Measurements from ENCODE around the gene KCNAB2. TPM values are rescaled to one million over a fixed set of nuclear protein-coding genes. Genes with fewer than 3 reads are reported as not detected.

KCNAB2 gene
- total RNA-seq, 3 donors from 2014 or later = 199 to 230 (median 202) TPM

DNA sequence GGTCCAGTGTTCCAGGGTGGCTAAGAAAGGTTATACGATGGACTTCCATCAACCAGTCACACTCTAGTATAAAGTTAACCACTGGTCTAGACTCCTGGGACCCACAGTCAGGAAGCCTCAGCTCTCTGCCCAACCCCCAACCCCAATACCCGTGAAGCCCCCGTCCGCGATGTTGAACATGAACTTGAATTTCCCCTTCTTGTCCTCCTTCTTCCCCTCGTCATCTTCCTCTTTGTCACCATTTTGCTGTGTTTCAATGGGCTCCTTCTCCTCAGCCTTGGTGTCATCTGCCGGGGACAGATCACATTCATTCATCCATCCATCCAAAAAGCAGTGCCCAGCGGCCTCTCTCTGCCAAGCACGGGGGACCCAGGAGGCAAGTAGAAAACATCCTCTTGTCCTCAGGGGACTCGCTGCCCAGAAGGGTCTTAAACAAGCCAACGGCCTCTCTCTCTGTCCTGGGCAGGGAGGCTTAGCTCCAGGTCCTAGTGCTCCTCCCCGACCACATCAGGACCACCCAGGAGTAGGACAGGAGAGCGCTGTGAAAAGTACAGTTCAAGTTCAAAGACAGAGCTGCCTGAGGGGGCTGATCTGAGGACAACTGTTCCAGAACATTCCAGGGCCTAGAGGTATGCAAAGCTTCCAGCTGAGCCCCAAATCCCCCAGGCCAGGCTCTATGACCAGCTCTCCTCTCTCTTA lies 66.5 kb downstream of the KCNAB2 start:
- Mint-ChIP-seq H3K36me3 (ENCODE audit: insufficient read depth) (no peaks in the 10 kb centered on the region), H3K4me1 (ENCODE audit: low read depth) (no peaks in the 10 kb centered on the region), H3K27me3 (ENCODE audit: low read depth) (peaks cover 10% of the 10 kb centered on the region), H3K9me3 (peaks cover 6% of the 10 kb centered on the region), H3K4me3 (no peak overlapping the region)
- ATAC-seq (no peak), DNase-seq (no peak)

DNA sequence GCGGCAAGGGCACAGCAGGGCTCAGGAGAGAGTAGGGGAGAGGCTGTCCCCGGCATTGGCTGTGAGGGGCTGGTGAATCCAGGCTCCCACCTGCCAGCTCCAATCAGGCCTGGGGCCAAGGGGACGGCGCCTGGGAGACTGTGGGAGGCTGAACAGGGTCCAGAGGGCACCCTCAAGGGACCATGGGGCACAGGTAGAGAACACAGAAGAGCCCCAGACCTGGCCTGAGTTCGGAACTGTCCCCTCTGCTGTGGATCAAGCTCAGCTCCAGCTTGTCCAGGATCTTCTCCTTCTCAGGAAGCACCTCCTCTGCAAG lies 67.0 kb downstream of the KCNAB2 start:
- H3K4me1 Mint-ChIP-seq (ENCODE audit: low read depth) = no peaks in the 10 kb centered on the region
- DNase-seq (no peak), ATAC-seq (no peak)
- no peak overlapping the region for H3K4me3 Mint-ChIP-seq
- H3K9me3 Mint-ChIP-seq = peaks cover 8% of the 10 kb centered on the region
- H3K36me3 Mint-ChIP-seq (ENCODE audit: insufficient read depth) = no peaks in the 10 kb centered on the region
- peaks cover 10% of the 10 kb centered on the region for H3K27me3 Mint-ChIP-seq (ENCODE audit: low read depth)

DNA sequence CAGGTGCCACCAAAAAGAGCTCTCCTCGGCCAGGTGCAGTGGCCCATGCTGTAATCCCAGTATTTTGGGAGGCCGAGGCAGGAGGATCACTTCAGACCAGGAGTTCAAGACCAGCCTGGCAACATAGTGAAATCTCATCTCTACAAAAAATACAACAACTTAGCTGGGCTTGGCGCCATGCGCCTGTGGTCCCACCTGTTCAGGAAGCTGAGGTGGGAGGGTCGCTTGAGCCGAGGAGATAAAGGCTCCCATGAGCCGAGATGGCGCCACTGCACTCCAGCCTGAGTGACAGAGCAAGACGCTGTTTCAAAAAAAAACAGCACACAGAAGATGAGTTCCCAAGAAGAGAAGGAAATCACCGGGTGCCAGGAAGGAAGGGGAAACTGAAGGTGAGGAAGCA lies 67.4 kb downstream of the KCNAB2 start:
- Mint-ChIP-seq H3K27me3 (ENCODE audit: low read depth) (peaks cover 10% of the 10 kb centered on the region), H3K36me3 (ENCODE audit: insufficient read depth) (no peaks in the 10 kb centered on the region), H3K9me3 (peaks cover 10% of the 10 kb centered on the region), H3K4me1 (ENCODE audit: low read depth) (no peaks in the 10 kb centered on the region), H3K4me3 (no peak overlapping the region)
- no peak for DNase-seq
- no peak for ATAC-seq

DNA sequence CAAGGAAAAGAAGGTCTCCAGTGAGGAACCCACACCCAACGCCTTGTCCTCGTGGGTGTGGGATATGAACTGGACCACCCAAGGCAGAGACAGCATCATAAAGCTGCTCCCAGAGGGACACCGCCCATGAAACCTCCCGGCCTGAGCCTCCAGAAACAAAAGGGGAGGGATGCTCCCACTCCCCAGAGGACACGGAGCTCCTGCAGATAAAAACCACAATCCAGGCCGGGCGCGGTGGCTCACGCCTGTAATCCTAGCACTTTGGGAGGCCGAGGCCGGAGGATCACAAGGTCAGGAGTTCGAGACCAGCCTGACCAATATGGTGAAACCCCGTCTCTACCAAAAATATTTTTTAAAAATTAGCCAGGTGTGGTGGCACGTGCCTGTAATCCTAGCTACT lies 68.1 kb downstream of the KCNAB2 start:
- ATAC-seq (no peak), DNase-seq (no peak)
- Mint-ChIP-seq H3K9me3 (peaks cover 10% of the 10 kb centered on the region), H3K4me1 (ENCODE audit: low read depth) (no peaks in the 10 kb centered on the region), H3K4me3 (no peak overlapping the region), H3K27me3 (ENCODE audit: low read depth) (peaks cover 6% of the 10 kb centered on the region), H3K36me3 (ENCODE audit: insufficient read depth) (no peaks in the 10 kb centered on the region)

DNA sequence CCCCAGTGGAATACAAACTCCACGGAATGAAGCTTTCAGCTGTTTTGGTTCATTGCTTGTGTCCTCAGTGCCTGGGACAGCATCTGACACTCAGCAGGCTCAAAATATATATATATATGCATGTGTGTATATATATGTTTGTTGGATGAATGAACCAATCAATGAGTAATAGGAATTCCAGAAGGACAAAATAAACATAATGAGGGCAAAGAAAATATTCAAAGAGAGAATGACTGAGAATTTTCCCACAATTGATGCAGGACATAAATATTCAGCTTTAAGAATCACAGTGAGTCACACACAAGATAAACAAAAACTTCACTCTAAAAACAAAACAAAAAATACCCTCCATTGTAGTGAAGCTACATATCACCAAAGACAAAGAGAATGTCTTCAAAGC lies 70.4 kb downstream of the KCNAB2 start:
- H3K4me1 Mint-ChIP-seq (ENCODE audit: low read depth) = no peaks in the 10 kb centered on the region
- DNase-seq = no peak
- H3K4me3 Mint-ChIP-seq = no peak overlapping the region
- H3K27me3 Mint-ChIP-seq (ENCODE audit: low read depth) = peaks cover 4% of the 10 kb centered on the region
- ATAC-seq = no peak
- H3K9me3 Mint-ChIP-seq = peaks cover 10% of the 10 kb centered on the region
- H3K36me3 Mint-ChIP-seq (ENCODE audit: insufficient read depth) = no peaks in the 10 kb centered on the region

DNA sequence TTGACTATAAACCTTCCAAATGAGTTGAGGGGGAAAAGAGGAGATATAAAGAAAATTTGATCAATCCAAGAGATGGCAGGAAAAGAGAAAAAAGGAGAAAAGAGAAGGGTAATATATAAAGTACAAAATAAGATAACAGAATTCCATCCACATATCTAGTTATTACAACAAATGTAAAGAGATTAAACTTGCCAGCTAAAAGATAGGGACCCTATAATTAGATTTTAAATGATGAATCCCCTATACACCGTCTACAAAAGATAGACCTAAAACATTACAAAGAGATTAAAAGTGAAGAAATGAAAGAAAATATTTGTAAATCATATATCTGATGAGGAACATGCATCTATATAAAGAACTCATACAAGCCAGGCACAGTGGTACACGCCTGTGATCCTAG lies 71.4 kb downstream of the KCNAB2 start:
- ATAC-seq = no peak
- H3K4me3 Mint-ChIP-seq = no peak overlapping the region
- no peaks in the 10 kb centered on the region for H3K4me1 Mint-ChIP-seq (ENCODE audit: low read depth)
- no peaks in the 10 kb centered on the region for H3K36me3 Mint-ChIP-seq (ENCODE audit: insufficient read depth)
- no peak for DNase-seq
- peaks cover 4% of the 10 kb centered on the region for H3K27me3 Mint-ChIP-seq (ENCODE audit: low read depth)
- peaks cover 10% of the 10 kb centered on the region for H3K9me3 Mint-ChIP-seq

DNA sequence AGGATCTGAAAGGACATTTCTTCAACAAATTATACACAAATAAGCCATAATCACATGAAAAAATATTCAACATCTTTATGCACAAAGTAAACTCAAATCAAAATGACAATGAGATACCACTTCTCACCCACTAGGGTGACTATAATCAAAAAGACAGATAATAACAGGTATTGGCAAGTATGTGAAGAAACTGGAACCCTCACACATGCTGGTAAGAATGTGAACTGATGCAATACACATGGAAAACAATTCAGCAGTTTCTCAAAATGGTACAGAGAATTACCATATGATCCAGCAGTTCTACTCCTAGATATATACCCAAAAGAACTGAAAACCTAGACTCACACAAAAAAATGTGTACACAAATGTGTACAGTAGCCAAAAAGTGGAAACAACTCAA lies 71.9 kb downstream of the KCNAB2 start:
- no peak for DNase-seq
- H3K27me3 Mint-ChIP-seq (ENCODE audit: low read depth) = no peaks in the 10 kb centered on the region
- no peaks in the 10 kb centered on the region for H3K4me1 Mint-ChIP-seq (ENCODE audit: low read depth)
- peaks cover 10% of the 10 kb centered on the region for H3K9me3 Mint-ChIP-seq
- H3K36me3 Mint-ChIP-seq (ENCODE audit: insufficient read depth) = no peaks in the 10 kb centered on the region
- no peak for ATAC-seq
- no peak overlapping the region for H3K4me3 Mint-ChIP-seq

DNA sequence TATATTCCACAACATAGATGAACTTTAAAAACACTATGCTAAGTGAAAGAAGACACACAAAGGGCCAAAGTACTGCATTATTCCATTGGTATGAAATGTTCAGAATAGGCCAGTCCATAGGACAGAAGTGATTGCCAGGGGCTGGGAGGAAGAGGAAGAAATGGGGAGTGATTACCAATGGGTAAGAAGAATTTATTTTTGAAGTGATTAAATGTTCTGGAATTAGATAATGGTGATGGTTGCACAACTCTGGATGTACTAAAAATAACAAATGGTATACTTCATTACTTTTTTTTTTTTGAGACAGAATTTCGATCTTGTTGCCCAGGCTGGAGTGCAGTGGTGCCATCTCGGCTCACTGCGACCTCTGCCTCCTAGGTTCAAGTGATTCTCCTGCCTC lies 72.7 kb downstream of the KCNAB2 start:
- ATAC-seq = no peak
- DNase-seq = no peak
- Mint-ChIP-seq H3K9me3 (peaks cover 10% of the 10 kb centered on the region), H3K36me3 (ENCODE audit: insufficient read depth) (no peaks in the 10 kb centered on the region), H3K4me1 (ENCODE audit: low read depth) (no peaks in the 10 kb centered on the region), H3K4me3 (no peak overlapping the region), H3K27me3 (ENCODE audit: low read depth) (no peaks in the 10 kb centered on the region)

DNA sequence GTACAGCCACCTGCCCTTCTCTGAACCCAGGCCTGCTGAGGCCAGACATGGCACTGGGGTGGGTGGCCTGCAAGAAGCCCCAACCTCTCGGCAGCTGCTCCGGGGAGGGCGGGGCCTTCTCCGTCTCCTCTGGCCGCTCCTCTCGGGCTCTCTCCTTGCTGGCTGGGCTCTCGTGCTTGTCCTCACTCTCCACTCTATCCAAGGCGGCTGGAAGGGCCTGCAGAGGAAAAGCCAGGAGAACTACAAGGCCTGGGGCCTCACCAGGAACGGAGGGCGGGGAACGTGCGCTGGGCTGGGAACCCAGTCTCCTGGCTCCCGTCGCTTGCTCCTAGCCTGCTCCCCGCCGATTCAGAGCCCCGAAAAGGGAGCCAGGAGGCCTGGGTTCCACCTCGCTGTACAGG lies 75.3 kb downstream of the KCNAB2 start:
- Mint-ChIP-seq H3K9me3 (peaks cover 10% of the 10 kb centered on the region), H3K36me3 (ENCODE audit: insufficient read depth) (no peaks in the 10 kb centered on the region), H3K27me3 (ENCODE audit: low read depth) (no peaks in the 10 kb centered on the region), H3K4me1 (ENCODE audit: low read depth) (no peaks in the 10 kb centered on the region), H3K4me3 (no peak overlapping the region)
- ATAC-seq (no peak), DNase-seq (no peak)

DNA sequence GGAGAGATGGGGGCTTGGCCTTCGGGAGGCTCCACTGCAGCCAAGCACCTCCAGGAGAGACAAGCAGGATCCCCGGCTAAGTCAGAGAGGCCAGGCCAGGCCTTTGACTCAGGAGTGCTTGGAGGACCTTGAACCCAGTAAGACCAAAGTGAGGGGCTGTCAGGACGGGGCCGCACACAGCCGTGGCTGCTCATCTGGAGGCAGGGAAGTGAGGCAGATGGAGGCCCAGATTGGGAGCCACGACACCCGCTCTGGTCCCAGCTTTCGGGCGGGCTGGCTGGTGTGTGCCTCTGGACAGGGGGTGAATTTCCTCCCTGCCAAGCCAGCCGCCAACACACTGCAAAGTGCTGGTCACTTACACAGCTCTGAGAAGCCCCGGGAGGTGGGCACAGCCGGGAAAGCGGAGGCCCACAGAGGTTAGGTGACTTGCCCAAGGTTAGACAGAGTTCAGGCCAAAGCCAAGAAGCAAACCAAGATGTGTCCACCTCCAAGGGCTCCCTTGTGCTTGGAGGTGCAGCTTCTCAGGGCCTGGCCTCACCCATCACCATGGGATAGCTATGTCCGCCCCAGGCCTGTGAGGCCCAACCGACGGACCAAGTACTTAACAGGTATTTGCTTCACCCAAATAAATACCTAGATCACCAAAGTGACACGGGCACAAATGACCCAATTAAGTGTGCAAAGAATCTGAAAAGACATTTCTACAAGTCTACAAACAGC lies 76.1 kb downstream of the KCNAB2 start:
- peaks cover 4% of the 10 kb centered on the region for H3K4me1 Mint-ChIP-seq (ENCODE audit: low read depth)
- DNase-seq (no peak), ATAC-seq (no peak)
- peaks cover 8% of the 10 kb centered on the region for H3K9me3 Mint-ChIP-seq
- peaks cover 3% of the 10 kb centered on the region for H3K27me3 Mint-ChIP-seq (ENCODE audit: low read depth)
- H3K4me3 Mint-ChIP-seq = no peak overlapping the region
- no peaks in the 10 kb centered on the region for H3K36me3 Mint-ChIP-seq (ENCODE audit: insufficient read depth)

DNA sequence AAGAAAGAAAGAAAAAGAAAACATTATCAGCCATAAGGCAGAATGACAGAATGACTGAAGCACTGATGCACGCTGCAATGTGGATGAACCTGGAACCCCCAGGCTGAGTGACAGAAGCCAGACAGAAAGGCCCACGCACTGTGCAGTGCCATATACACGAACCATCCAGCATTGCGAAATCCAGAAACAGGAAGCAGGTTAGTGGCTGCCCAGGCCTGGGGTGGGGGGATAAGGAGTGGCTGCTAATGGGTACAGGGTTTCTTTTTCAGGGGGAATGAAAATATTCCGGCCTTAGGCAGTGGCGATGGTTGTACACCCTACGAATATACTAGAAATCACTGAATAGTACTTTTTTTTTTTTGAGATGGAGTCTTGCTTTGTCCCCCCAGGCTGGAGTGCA lies 77.4 kb downstream of the KCNAB2 start:
- H3K27me3 Mint-ChIP-seq (ENCODE audit: low read depth) = peaks cover 5% of the 10 kb centered on the region
- peaks cover 5% of the 10 kb centered on the region for H3K4me1 Mint-ChIP-seq (ENCODE audit: low read depth)
- H3K36me3 Mint-ChIP-seq (ENCODE audit: insufficient read depth) = no peaks in the 10 kb centered on the region
- H3K4me3 Mint-ChIP-seq = no peak overlapping the region
- ATAC-seq = no peak
- no peak for DNase-seq
- H3K9me3 Mint-ChIP-seq = no peaks in the 10 kb centered on the region

DNA sequence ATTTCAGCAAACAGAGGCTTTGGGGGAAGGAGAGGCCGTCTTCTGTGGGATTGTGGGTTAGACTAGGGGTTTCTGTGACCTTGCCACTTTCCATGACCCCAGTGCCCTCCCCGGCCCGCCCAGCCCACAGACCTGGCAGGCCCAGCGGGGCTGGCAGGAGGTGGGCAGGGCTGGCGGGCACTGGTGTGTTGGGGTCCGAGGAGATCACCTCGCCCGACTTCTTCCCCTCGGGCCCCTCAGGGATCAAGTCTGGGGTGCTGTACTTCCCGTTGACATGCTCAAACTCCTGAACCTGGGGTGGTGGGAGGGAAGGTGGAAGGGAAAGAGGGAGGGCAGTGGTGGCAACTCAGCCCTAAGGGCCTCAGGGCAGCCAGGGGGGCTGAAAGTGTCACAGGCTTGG lies 78.1 kb downstream of the KCNAB2 start:
- Mint-ChIP-seq H3K9me3 (no peaks in the 10 kb centered on the region), H3K4me1 (ENCODE audit: low read depth) (peaks cover 5% of the 10 kb centered on the region), H3K36me3 (ENCODE audit: insufficient read depth) (no peaks in the 10 kb centered on the region), H3K4me3 (no peak overlapping the region), H3K27me3 (ENCODE audit: low read depth) (peaks cover 5% of the 10 kb centered on the region)
- ATAC-seq = no peak
- no peak for DNase-seq

DNA sequence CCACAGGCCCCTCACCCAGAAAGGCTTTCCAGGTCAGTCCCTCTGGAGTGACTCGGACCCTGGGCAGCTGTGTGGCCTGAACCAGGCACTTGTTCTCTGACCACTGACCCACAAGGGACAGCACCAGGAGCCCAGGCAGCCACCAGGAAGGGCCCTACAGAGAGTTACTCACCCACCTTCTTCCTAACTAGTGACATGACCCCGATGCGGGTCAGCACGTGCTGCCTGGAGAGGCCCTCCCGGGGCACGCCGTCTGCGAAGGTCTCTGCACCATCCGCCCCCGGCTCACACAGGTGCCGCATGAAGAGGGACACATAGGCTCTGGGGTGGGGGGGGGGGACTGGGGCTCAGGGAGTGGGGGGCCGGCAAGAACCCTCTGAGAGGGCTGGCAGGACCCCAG lies 78.7 kb downstream of the KCNAB2 start:
- peaks cover 5% of the 10 kb centered on the region for H3K27me3 Mint-ChIP-seq (ENCODE audit: low read depth)
- no peak for DNase-seq
- ATAC-seq = no peak
- H3K9me3 Mint-ChIP-seq = no peaks in the 10 kb centered on the region
- peaks cover 5% of the 10 kb centered on the region for H3K4me1 Mint-ChIP-seq (ENCODE audit: low read depth)
- H3K4me3 Mint-ChIP-seq = no peak overlapping the region
- no peaks in the 10 kb centered on the region for H3K36me3 Mint-ChIP-seq (ENCODE audit: insufficient read depth)

DNA sequence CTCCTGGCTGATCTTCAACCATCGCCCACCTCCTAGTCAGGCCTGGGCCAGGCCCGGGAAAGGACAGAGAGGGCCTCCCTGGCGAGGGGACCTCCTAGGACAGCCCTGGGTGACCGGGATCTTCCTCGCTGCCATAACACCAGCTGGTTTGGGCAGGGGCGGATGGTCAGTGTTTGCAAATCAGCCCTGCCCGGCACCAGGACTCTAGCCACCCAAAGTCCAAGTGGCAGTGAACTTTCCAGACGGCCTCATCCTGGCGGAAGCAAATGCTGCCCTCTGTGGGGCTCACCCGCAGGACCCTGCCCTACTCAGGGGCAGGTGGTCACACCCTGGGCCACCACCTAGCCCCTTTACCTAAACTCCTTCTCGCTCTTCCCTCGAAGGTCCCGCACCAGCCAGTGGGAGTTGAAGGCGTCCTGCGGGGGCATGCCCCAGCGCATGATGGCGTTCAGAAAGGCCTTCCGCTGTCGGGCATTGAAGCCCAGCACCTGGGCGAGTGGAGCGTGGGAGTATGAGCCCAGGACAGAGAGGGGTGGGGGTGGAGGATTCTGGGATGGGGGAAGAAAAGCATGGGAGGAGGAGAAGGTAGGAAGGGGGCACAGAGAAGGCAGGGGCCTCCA lies 79.2 kb downstream of the KCNAB2 start:
- H3K9me3 Mint-ChIP-seq = no peaks in the 10 kb centered on the region
- H3K27me3 Mint-ChIP-seq (ENCODE audit: low read depth) = peaks cover 5% of the 10 kb centered on the region
- peaks cover 5% of the 10 kb centered on the region for H3K4me1 Mint-ChIP-seq (ENCODE audit: low read depth)
- DNase-seq (no peak), ATAC-seq (no peak)
- no peak overlapping the region for H3K4me3 Mint-ChIP-seq
- H3K36me3 Mint-ChIP-seq (ENCODE audit: insufficient read depth) = no peaks in the 10 kb centered on the region

DNA sequence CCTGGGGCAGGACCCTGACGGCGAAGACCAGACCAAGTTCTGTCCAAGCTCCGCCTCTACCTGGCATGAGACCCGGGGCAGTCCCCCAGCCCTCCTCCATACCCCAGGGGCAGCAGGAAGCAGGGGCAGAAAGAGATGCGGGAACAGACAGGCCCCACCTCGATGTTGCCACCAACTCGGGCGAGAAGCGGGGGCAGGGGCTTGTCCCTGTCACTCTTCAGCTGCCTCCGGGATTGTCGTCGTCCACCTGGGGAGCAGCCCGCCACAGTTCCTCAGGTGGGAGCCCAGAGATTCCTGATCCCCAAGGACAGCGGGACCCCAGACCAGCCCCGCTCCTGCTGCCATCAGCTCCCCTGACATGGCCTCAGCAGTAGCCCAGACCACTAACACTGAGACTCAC lies 79.7 kb downstream of the KCNAB2 start:
- H3K9me3 Mint-ChIP-seq = no peaks in the 10 kb centered on the region
- no peaks in the 10 kb centered on the region for H3K36me3 Mint-ChIP-seq (ENCODE audit: insufficient read depth)
- DNase-seq (no peak), ATAC-seq (no peak)
- H3K4me1 Mint-ChIP-seq (ENCODE audit: low read depth) = peaks cover 5% of the 10 kb centered on the region
- H3K4me3 Mint-ChIP-seq = no peak overlapping the region
- peaks cover 5% of the 10 kb centered on the region for H3K27me3 Mint-ChIP-seq (ENCODE audit: low read depth)
